Upper lobe of left lung (tissue), 4 donors: ENCODE results near the gene CTBP2.

Experiments
- CTCF ChIP-seq, 6 experiments: fragments of 450-650 bp in 4 of 6; fragments of 200-600 bp in 2 of 6; sonication (generic) in 2 of 6; IDR thresholded peaks; one replicate each; pipeline ENCODE4 v1.5.1; 2016 to 2019; ENCODE audit warnings: antibody characterized with exemption in 6 of 6
- EP300 ChIP-seq, 4 donors: sonication (generic); formaldehyde crosslinking; IDR thresholded peaks; one replicate each; pipeline ENCODE4 v1.5.1; 2017; ENCODE audit warnings: antibody characterized with exemption in 4 of 4, control low read depth in 2 of 4
- POLR2A ChIP-seq, 4 donors: fragments of 450-650 bp; IDR thresholded peaks; one replicate each; pipeline ENCODE4 v1.5.1; 2016 to 2017; ENCODE audit warnings: antibody characterized with exemption in 4 of 4, mild to moderate bottlenecking in 2 of 4
- POLR2AphosphoS5 ChIP-seq, 2 donors: sonication (generic); formaldehyde crosslinking; IDR thresholded peaks; one replicate each; pipeline ENCODE4 v1.5.1; 2017; ENCODE audit warnings: antibody characterized with exemption in 2 of 2

DNA sequence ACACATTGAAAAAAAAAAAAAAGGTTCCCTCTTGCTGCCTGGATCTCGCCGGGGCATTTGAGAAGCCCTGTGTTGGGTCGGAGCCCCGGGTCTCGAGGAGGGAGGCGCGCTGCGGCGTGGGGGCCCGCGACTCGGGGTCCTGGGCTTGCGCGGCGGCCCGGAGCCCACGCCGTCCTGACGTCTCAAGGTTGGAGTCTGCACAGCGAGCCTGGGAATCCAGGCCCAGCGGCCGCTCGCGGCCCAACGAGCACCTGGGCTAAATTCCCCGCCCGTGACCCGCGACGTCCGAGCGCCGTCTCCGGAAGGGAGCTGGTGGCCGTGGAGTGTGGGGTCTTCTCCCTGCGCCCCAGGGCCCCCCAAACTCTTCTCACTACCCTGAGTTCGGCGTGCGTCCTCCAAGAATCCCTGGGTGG is 1.4 kb upstream of the CTBP2 start:
- no peak for TF ChIP-seq CTCF (IDR thresholded peaks at IDR 0.05)
- TF ChIP-seq POLR2A (IDR thresholded peaks at IDR 0.05), result no peak
- no peak for TF ChIP-seq EP300 (IDR thresholded peaks at IDR 0.05)
- TF ChIP-seq POLR2AphosphoS5 (IDR thresholded peaks at IDR 0.05), result no peak
